NCI-H774 (cell line): ENCODE measurements around the gene SHTN1.

Source experiments
- DNase-seq: peaks from one replicate; lab custom pipeline; 2025; lab: John Stamatoyannopoulos, UW

Gene SHTN1

GRCh38 chr10:116984202-116984990 is 20.6 kb downstream of the SHTN1 start:
- DNase-seq = no peak

DNA sequence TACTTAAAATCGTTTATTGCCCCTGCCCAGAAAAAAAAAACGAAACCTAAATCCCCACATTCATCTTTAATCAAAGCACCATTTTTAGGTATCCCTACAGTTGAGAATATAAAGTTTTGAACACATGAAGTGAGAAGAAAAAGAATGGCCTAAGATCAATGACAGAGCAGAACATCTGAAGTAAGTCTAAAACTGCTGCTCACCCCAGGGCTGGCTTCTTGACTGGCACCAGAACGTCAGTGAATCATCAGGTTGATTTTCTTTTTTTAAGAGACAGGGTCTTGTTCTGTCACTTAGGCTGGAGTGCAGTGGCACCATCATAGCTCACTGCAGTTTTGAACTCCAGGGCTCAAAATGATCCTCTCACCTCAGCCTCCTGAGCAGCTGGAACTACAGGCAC is 24.9 kb downstream of the SHTN1 start:
- no peak for DNase-seq

DNA sequence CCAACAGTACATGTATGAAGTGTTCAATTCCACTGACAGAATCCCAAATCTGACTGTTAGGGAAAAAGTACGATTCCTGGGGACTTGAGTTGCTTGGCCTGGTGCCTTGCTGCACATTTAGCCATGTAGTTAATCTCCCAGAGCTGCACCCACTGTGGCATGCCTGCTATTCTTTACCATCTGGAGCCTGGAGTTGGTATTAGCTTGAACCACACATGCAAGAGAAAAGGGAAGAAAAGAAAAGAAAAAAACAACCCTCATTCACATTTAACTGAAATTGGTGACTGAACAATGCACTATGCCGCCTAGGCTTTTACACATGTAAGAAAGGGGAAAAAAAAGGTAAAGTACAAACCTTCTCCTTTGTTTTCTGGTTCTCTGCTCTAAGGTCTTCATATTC is 26.1 kb downstream of the SHTN1 start:
- DNase-seq = no peak

DNA sequence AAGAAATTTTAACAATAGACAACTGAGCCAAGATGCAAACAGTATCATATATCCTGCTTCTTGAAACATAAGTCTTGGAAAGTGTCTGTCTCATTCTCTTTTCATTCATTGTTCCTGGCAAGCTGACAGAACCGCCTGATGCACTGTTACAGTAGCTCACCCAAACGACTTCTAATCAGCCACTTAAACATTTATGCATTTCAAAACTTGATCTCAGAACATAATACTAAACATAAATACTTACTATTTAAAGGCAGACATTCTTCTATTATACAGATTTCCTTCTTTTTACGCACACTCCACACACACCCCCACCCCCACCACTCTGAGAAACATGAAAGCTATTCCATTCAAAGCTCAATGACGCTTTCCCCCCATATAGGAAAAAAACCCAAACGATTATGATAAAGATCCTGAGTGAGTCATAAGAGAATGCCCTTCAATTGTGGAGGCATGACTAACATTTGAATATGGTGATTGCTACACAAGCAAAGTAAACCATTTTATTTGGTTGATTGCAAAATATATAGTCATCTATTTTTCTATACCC is 30.5 kb downstream of the SHTN1 start:
- no peak for DNase-seq

GRCh38 chr10:116973946-116974455 is 31.0 kb downstream of the SHTN1 start:
- DNase-seq = no peak

- DNase-seq = no peak
Measured at GRCh38 chr10:116973371-116973905, 31.5 kb downstream of the SHTN1 start.

DNA sequence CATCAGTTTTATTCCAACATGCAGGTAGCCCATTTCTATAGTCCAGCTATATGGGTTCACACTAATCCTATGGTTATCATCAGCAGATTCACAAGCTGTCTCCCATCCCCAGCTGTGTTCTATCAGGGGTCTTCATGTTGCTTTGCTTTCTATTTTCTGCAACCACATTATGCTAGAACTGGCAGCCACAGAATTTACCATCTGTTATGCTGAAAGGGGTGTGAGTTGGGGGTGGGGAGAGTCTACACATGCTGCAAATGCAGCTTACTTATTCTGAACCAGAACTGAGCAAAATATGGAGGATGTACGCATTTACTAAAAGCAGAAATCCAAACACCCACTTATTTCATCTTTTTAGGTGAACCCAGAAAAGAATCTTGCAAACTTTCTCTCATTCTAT is 32.9 kb downstream of the SHTN1 start:
- no peak for DNase-seq

GRCh38 chr10:116970050-116970449 is 34.9 kb downstream of the SHTN1 start:
- no peak for DNase-seq

- no peak for DNase-seq
Measured at GRCh38 chr10:116968331-116968730, 36.7 kb downstream of the SHTN1 start.

DNA sequence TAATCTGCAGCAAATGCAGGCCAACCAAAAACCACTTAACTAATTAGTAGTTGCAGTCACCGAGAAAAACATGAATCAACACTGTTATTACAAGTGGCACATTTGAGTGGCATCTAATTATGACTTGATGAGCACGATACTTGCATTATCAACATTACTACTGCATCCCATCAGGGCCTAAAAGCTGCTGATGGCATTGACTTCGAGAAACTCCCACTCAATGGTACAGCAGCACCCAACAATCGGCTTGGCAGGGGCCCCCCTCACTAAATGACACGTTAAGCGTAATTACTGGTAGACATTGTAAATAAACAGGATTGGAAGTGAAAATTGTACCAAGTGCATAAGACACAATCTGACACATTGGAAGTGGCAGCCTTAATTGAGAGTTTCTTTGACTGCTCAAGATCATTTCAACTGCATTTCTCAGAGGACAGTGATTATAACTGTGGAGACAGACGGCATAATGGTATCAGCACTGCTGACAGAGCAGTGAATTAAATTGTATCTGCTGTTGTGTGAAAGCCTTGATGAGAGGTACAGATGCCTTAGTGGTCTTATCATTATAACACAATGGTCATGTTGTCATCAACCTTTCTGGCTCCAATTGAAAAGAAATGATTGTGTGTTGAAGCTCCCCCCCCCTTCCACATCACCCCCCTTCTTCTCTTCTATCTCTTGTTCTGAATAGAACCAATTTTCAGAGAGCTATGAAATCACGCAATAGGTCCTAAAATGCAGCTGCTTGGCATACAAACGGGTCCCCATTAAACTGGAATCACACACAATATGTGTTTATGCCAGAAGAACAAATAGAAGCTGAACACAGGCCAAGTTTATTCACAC is 43.4 kb downstream of the SHTN1 start:
- peak; percentile 74 for DNase-seq

DNA sequence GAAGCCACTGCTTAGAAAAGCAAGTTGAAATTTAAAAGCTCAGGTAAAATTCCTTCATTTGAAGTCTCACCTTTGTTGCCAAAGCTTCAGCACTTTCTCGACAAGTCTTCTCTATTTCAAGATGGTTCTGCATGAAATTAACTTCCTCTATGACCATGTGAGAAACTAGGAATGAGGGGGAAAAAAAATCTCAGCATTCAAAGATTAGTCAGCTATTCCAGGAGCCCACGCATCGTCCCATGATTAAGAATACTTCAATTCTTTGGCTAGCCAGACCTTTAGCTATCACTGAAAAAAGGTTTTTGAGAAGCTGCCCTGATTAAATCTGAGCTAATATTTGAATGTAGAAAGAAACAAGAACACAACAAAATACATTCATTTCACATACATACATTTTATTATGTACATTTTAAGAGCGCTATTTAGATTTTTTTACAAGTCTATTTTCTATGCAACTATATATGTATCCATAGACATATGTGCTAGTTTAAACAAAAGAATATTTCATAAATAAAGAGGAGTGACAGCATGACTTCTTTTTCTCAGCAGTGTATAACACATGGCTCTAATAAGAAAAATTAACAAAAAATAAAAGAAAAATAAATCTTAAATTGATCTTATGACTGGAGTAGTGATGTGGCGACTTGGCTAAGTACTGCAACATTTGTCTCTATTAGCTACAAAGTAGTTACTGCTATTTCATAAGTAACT is 44.8 kb downstream of the SHTN1 start:
- no peak for DNase-seq

DNA sequence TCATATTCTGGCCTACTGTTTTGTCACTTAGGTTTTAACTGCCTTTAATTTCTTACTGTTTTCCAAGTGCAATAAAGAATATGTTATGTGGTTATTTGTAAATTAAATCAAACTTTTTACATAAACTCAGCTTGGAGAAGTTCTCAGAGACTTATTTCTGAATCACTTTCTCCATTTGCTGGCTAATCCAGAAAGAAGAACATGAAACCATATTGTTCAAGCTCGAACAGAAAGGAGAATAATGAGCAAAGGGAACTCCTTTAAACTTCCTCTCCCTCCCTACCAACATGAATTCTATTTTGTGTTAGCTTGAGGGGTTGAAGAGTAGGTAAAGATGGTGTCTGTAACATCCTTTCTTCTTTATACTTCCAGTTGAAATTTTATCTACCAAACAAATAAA is 52.3 kb downstream of the SHTN1 start:
- no peak for DNase-seq

GRCh38 chr10:116948530-116948870 is 56.5 kb downstream of the SHTN1 start:
- no peak for DNase-seq

DNA sequence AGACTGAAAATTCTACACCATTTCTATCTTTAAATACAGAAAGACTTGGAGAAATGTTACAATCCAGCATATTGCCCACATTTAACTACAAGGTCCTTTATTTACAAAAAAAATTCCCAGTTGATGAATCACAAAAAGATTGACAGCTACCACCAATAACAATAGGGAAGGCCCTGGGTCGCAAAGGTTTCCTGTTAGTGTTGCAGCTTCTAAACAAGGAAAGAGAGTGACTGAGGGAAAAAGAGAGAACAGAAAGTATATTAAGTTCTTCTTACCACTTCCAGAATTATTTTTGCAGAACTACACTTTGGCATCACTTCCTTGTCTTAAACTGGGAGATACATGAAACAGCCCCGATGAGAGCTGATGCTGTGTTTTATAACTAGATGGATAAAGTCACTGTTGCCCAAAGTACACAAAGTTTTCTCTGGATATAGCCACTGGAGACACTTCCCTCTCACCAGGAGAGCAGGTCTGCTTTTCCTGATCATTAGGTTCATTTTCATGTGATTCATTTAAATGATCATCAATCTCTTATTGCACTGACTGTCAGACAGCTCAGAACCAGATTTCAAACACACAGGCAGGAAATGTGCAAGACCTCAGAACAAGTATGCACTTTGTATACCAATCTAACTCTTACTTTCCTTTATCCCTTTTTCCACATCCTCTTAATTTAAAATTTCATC is 57.0 kb downstream of the SHTN1 start:
- DNase-seq = no peak

DNA sequence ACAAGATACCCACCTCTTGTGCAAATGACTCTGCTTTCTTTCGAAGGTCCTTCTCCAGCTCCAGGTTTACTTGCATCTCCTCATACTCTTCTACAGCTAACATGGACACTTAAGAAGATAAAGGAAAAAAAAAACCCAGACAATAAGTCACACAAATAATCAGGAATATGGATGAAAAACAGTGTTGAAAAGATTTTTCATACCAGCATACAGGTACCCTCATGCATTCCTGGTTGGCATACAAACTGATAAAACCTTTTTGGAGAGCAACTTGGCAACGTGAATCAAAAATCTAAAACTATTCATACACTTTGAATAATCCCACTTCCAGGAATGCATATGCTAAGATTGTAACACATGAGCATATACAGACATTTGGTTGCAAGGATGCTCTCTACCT is 60.1 kb downstream of the SHTN1 start:
- DNase-seq = no peak

GRCh38 chr10:116931806-116932205 is 73.2 kb downstream of the SHTN1 start:
- no peak for DNase-seq

GRCh38 chr10:116926426-116926825 is 78.6 kb downstream of the SHTN1 start:
- DNase-seq = no peak

DNA sequence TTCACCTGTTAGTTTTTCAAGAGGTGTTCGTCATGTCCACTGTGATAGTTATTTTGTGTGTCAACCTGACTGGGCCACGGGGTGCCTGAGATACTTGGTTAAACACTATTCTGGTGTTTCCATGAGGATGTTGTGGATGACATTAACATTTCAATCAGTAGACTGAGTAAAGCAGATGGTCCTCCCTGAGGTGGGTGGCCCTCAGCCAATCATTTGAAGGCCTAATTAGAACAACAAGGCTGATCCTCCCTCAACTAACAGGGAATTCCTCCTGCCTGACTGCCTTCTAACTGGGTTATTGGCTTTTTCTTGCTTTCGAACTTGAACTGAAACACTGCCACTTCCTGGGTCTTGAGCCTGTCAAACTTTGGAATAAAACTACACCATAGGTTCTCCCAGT is 79.9 kb downstream of the SHTN1 start:
- DNase-seq = no peak

- no peak for DNase-seq
Measured at GRCh38 chr10:116919706-116920105, 85.3 kb downstream of the SHTN1 start.

GRCh38 chr10:116919164-116919563 is 85.8 kb downstream of the SHTN1 start:
- DNase-seq = no peak

DNA sequence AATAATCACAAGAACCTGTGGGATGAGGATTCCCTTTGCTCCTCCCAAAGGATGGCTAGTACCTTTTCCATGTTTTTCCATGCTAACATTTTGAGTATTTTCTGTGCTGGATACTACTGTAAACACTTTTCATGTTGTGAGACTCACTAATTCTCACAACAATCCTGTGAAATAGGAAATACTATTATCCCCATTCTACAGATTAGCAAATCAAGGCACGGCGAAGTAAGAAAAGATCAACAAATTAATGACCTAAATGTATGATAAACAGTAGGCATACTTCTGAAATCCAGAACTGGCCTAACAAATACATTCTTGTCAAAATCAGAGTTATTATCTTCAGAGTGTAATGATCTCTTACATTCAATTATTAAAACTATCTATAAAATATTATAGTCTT is 86.4 kb downstream of the SHTN1 start:
- no peak for DNase-seq
